Measurements from ENCODE around the gene STK11. TPM values are rescaled to one million over a fixed set of nuclear protein-coding genes. Genes with fewer than 3 reads are reported as not detected.

Gene STK11
- polyA plus RNA-seq, 4 donors, result 57.7 to 86.2 (median 66.4) TPM

GRCh38 chr19:1213391-1214286 is 8.1 kb downstream of the STK11 start:
- WGBS, 3 donors, result 43 to 56% (median 46%) methylated on average over 39 of the region's 39 CpGs
- Histone ChIP-seq H3K4me1 (ENCODE audit: control insufficient read depth in 3 of 3, insufficient read depth in 2 of 3, low read depth in 1 of 3, low read length in 2 of 3) (peaks cover 4 to 73% (median 8%) of the 10 kb centered on the region in 3 donors), H3K9me3 (ENCODE audit: control insufficient read depth in 2 of 2, insufficient read depth in 1 of 2, low read depth in 1 of 2, low read length in 1 of 2) (no peaks in the 10 kb centered on the region), H3K4me3 (ENCODE audit: low read depth in 1 of 3, low read length in 3 of 3) (no peak overlapping the region), H3K36me3 (ENCODE audit: control insufficient read depth in 3 of 3, insufficient read depth in 2 of 3, low read depth in 1 of 3, low read length in 3 of 3) (peaks cover 0 to 90% (median 0%) of the 10 kb centered on the region in 3 donors), H3K27ac (ENCODE audit: low read depth in 1 of 3, low read length in 2 of 3) (peak overlapping the region; percentile 73 to 92 (median 85)), H3K27me3 (ENCODE audit: control insufficient read depth in 3 of 3, insufficient read depth in 3 of 3, low read length in 3 of 3) (no peaks in the 10 kb centered on the region)
- FAIRE-seq, result no peak
- DNase-seq, result peak; percentile 88 to 91

GRCh38 chr19:1214299-1214861 is 8.8 kb downstream of the STK11 start:
- H3K4me1 ChIP-seq (ENCODE audit: control insufficient read depth in 3 of 3, insufficient read depth in 2 of 3, low read depth in 1 of 3, low read length in 2 of 3), result peaks cover 4 to 67% (median 8%) of the 10 kb centered on the region in 3 donors
- no peak overlapping the region for H3K4me3 ChIP-seq (ENCODE audit: low read depth in 1 of 3, low read length in 3 of 3)
- H3K9me3 ChIP-seq (ENCODE audit: control insufficient read depth in 2 of 2, insufficient read depth in 1 of 2, low read depth in 1 of 2, low read length in 1 of 2), result no peaks in the 10 kb centered on the region
- DNase-seq (no peak), FAIRE-seq (no peak)
- H3K36me3 ChIP-seq (ENCODE audit: control insufficient read depth in 3 of 3, insufficient read depth in 2 of 3, low read depth in 1 of 3, low read length in 3 of 3), result peaks cover 0 to 95% (median 0%) of the 10 kb centered on the region in 3 donors
- H3K27me3 ChIP-seq (ENCODE audit: control insufficient read depth in 3 of 3, insufficient read depth in 3 of 3, low read length in 3 of 3), result no peaks in the 10 kb centered on the region
- WGBS, 3 donors, result 58 to 77% (median 60%) methylated on average over 17 to 21 of the region's 21 CpGs
- H3K27ac ChIP-seq (ENCODE audit: low read depth in 1 of 3, low read length in 2 of 3), result peak overlapping the region; percentile 12 to 92 (median 85)

GRCh38 chr19:1214862-1215731 is 9.5 kb downstream of the STK11 start:
- 77 to 87% (median 85%) methylated on average over 25 to 26 of the region's 26 CpGs for WGBS, 3 donors
- Histone ChIP-seq H3K9me3 (ENCODE audit: control insufficient read depth in 2 of 2, insufficient read depth in 1 of 2, low read depth in 1 of 2, low read length in 1 of 2) (no peaks in the 10 kb centered on the region), H3K27ac (ENCODE audit: low read depth in 1 of 3, low read length in 2 of 3) (peak overlapping the region in 2 of 3 donors; percentile 85 to 92), H3K27me3 (ENCODE audit: control insufficient read depth in 3 of 3, insufficient read depth in 3 of 3, low read length in 3 of 3) (no peaks in the 10 kb centered on the region), H3K36me3 (ENCODE audit: control insufficient read depth in 3 of 3, insufficient read depth in 2 of 3, low read depth in 1 of 3, low read length in 3 of 3) (peaks cover 0 to 93% (median 0%) of the 10 kb centered on the region in 3 donors), H3K4me1 (ENCODE audit: control insufficient read depth in 3 of 3, insufficient read depth in 2 of 3, low read depth in 1 of 3, low read length in 2 of 3) (peaks cover 2 to 61% (median 8%) of the 10 kb centered on the region in 3 donors), H3K4me3 (ENCODE audit: low read depth in 1 of 3, low read length in 3 of 3) (no peak overlapping the region)
- DNase-seq, result no peak
- FAIRE-seq, result no peak

GRCh38 chr19:1216756-1217155 is 11.2 kb downstream of the STK11 start:
- H3K4me3 ChIP-seq (ENCODE audit: low read depth in 1 of 3, low read length in 3 of 3), result no peak overlapping the region
- H3K27me3 ChIP-seq (ENCODE audit: control insufficient read depth in 3 of 3, insufficient read depth in 3 of 3, low read length in 3 of 3), result no peaks in the 10 kb centered on the region
- FAIRE-seq, result no peak
- peak overlapping the region in 1 of 3 donors; percentile 72 for H3K27ac ChIP-seq (ENCODE audit: low read depth in 1 of 3, low read length in 2 of 3)
- peaks cover 2 to 62% (median 8%) of the 10 kb centered on the region in 3 donors for H3K4me1 ChIP-seq (ENCODE audit: control insufficient read depth in 3 of 3, insufficient read depth in 2 of 3, low read depth in 1 of 3, low read length in 2 of 3)
- DNase-seq, result no peak
- 58 to 78% (median 75%) methylated on average over 12 of the region's 12 CpGs for WGBS, 3 donors
- no peaks in the 10 kb centered on the region for H3K9me3 ChIP-seq (ENCODE audit: control insufficient read depth in 2 of 2, insufficient read depth in 1 of 2, low read depth in 1 of 2, low read length in 1 of 2)
- H3K36me3 ChIP-seq (ENCODE audit: control insufficient read depth in 3 of 3, insufficient read depth in 2 of 3, low read depth in 1 of 3, low read length in 3 of 3), result peaks cover 3 to 93% (median 7%) of the 10 kb centered on the region in 3 donors

- Histone ChIP-seq H3K4me3 (ENCODE audit: low read depth in 1 of 3, low read length in 3 of 3) (no peak overlapping the region), H3K4me1 (ENCODE audit: control insufficient read depth in 3 of 3, insufficient read depth in 2 of 3, low read depth in 1 of 3, low read length in 2 of 3) (peaks cover 2 to 57% (median 8%) of the 10 kb centered on the region in 3 donors), H3K9me3 (ENCODE audit: control insufficient read depth in 2 of 2, insufficient read depth in 1 of 2, low read depth in 1 of 2, low read length in 1 of 2) (no peaks in the 10 kb centered on the region), H3K27me3 (ENCODE audit: control insufficient read depth in 3 of 3, insufficient read depth in 3 of 3, low read length in 3 of 3) (no peaks in the 10 kb centered on the region), H3K36me3 (ENCODE audit: control insufficient read depth in 3 of 3, insufficient read depth in 2 of 3, low read depth in 1 of 3, low read length in 3 of 3) (peaks cover 4 to 93% (median 12%) of the 10 kb centered on the region in 3 donors), H3K27ac (ENCODE audit: low read depth in 1 of 3, low read length in 2 of 3) (peak overlapping the region in 2 of 3 donors; percentile 6 to 72)
- 62 to 81% (median 80%) methylated on average over 15 of the region's 15 CpGs for WGBS, 3 donors
- no peak for FAIRE-seq
- DNase-seq, result peak in 1 of 2 donors; percentile 67
Measured at GRCh38 chr19:1217366-1217765, 11.8 kb downstream of the STK11 start.

- Histone ChIP-seq H3K9me3 (ENCODE audit: control insufficient read depth in 2 of 2, insufficient read depth in 1 of 2, low read depth in 1 of 2, low read length in 1 of 2) (no peaks in the 10 kb centered on the region), H3K4me3 (ENCODE audit: low read depth in 1 of 3, low read length in 3 of 3) (no peak overlapping the region), H3K4me1 (ENCODE audit: control insufficient read depth in 3 of 3, insufficient read depth in 2 of 3, low read depth in 1 of 3, low read length in 2 of 3) (peaks cover 0 to 48% (median 6%) of the 10 kb centered on the region in 3 donors), H3K27me3 (ENCODE audit: control insufficient read depth in 3 of 3, insufficient read depth in 3 of 3, low read length in 3 of 3) (no peaks in the 10 kb centered on the region), H3K27ac (ENCODE audit: low read depth in 1 of 3, low read length in 2 of 3) (peak overlapping the region in 2 of 3 donors; percentile 19 to 64), H3K36me3 (ENCODE audit: control insufficient read depth in 3 of 3, insufficient read depth in 2 of 3, low read depth in 1 of 3, low read length in 3 of 3) (peaks cover 11 to 96% (median 13%) of the 10 kb centered on the region in 3 donors)
- DNase-seq (no peak), FAIRE-seq (no peak)
- WGBS, 3 donors, result 87 to 88% (median 87%) methylated on average over 27 to 37 of the region's 37 CpGs
Measured at GRCh38 chr19:1218751-1219567, 13.4 kb downstream of the STK11 start.

- peaks cover 11 to 96% (median 13%) of the 10 kb centered on the region in 3 donors for H3K36me3 ChIP-seq (ENCODE audit: control insufficient read depth in 3 of 3, insufficient read depth in 2 of 3, low read depth in 1 of 3, low read length in 3 of 3)
- WGBS, 3 donors, result 88 to 92% (median 88%) methylated on average over 19 of the region's 19 CpGs
- H3K4me1 ChIP-seq (ENCODE audit: control insufficient read depth in 3 of 3, insufficient read depth in 2 of 3, low read depth in 1 of 3, low read length in 2 of 3), result peaks cover 0 to 38% (median 0%) of the 10 kb centered on the region in 3 donors
- H3K27ac ChIP-seq (ENCODE audit: low read depth in 1 of 3, low read length in 2 of 3), result no peak overlapping the region
- FAIRE-seq, result no peak
- H3K4me3 ChIP-seq (ENCODE audit: low read depth in 1 of 3, low read length in 3 of 3), result no peak overlapping the region
- no peaks in the 10 kb centered on the region for H3K9me3 ChIP-seq (ENCODE audit: control insufficient read depth in 2 of 2, insufficient read depth in 1 of 2, low read depth in 1 of 2, low read length in 1 of 2)
- no peak for DNase-seq
- no peaks in the 10 kb centered on the region for H3K27me3 ChIP-seq (ENCODE audit: control insufficient read depth in 3 of 3, insufficient read depth in 3 of 3, low read length in 3 of 3)
Measured at GRCh38 chr19:1219786-1220476, 14.4 kb downstream of the STK11 start.
